BLaER1 (cell line): ENCODE measurements around the gene MMP26.
"Not testable (repeated sequence)": the region's sequence is repeated elsewhere in the genome, so short reads cannot be mapped to it uniquely, and the experiment has no call there.

Experiments used
- H3K27ac ChIP-seq: shearing (Covaris generic); formaldehyde crosslinking; 2 replicates; pipeline ENCODE4 v1.8.1; 2022
- H3K27me3 ChIP-seq: shearing (Covaris generic); formaldehyde crosslinking; 2 replicates; pipeline ENCODE4 v1.8.1; 2022
- H3K36me3 ChIP-seq: shearing (Covaris generic); formaldehyde crosslinking; 2 replicates; pipeline ENCODE4 v1.8.1; 2022
- H3K4me1 ChIP-seq: shearing (Covaris generic); formaldehyde crosslinking; 2 replicates; pipeline ENCODE4 v1.8.1; 2022
- H3K4me2 ChIP-seq: shearing (Covaris generic); formaldehyde crosslinking; 2 replicates; pipeline ENCODE4 v1.8.1; 2022
- H3K4me3 ChIP-seq: shearing (Covaris generic); formaldehyde crosslinking; 2 replicates; pipeline ENCODE4 v1.8.1; 2022
- H3K9ac ChIP-seq: shearing (Covaris generic); formaldehyde crosslinking; 2 replicates; pipeline ENCODE4 v1.8.1; 2022
- H3K9me3 ChIP-seq: shearing (Covaris generic); formaldehyde crosslinking; 2 replicates; pipeline ENCODE4 v1.8.1; 2022
- H4K20me1 ChIP-seq: shearing (Covaris generic); formaldehyde crosslinking; 2 replicates; pipeline ENCODE4 v1.8.1; 2022
- Cebpa-rat ChIP-seq: shearing (Covaris generic); IDR thresholded peaks from 2 replicates; pipeline ENCODE4 v1.8.1; 2022

Gene MMP26

GRCh38 chr11:4714300-4714699, 9.7 kb downstream of the MMP26 start:
- H3K27ac ChIP-seq, result no peak overlapping the region
- TF ChIP-seq Cebpa-rat, result no peak
- H4K20me1 ChIP-seq, result no peaks in the 10 kb centered on the region
- H3K4me2 ChIP-seq, result no peak overlapping the region
- no peak overlapping the region for H3K9ac ChIP-seq
- H3K36me3 ChIP-seq, result no peaks in the 10 kb centered on the region
- H3K4me3 ChIP-seq, result no peak overlapping the region
- H3K4me1 ChIP-seq, result peaks cover 8% of the 10 kb centered on the region
- H3K27me3 ChIP-seq, result no peaks in the 10 kb centered on the region
- no peaks in the 10 kb centered on the region for H3K9me3 ChIP-seq

- H3K4me3 ChIP-seq, H3K27me3 ChIP-seq, H3K9ac ChIP-seq, H4K20me1 ChIP-seq, H3K4me2 ChIP-seq, H3K36me3 ChIP-seq, H3K9me3 ChIP-seq, H3K27ac ChIP-seq, H3K4me1 ChIP-seq: not testable (repeated sequence)
These were observed 18.3 kb downstream of the MMP26 start for GRCh38 chr11:4722616-4723534.

- TF ChIP-seq Cebpa-rat, result no peak
- Histone ChIP-seq H3K27ac (no peak overlapping the region), H3K4me1 (no peaks in the 10 kb centered on the region), H3K9me3 (no peaks in the 10 kb centered on the region), H3K4me2 (no peak overlapping the region), H3K4me3 (no peak overlapping the region), H3K36me3 (no peaks in the 10 kb centered on the region), H3K9ac (no peak overlapping the region), H4K20me1 (no peaks in the 10 kb centered on the region), H3K27me3 (no peaks in the 10 kb centered on the region)
These were observed 22.6 kb downstream of the MMP26 start for GRCh38 chr11:4727171-4727570.

GRCh38 chr11:4740735-4741134, 36.2 kb downstream of the MMP26 start:
- Histone ChIP-seq H3K9ac (no peak overlapping the region), H3K9me3 (no peaks in the 10 kb centered on the region), H3K27ac (no peak overlapping the region), H3K4me3 (no peak overlapping the region), H3K36me3 (no peaks in the 10 kb centered on the region), H3K4me1 (no peaks in the 10 kb centered on the region), H3K27me3 (no peaks in the 10 kb centered on the region), H3K4me2 (no peak overlapping the region), H4K20me1 (no peaks in the 10 kb centered on the region)
- TF ChIP-seq Cebpa-rat, result no peak

- Histone ChIP-seq H4K20me1 (no peaks in the 10 kb centered on the region), H3K4me2 (no peak overlapping the region)
These were observed 43.9 kb downstream of the MMP26 start for GRCh38 chr11:4748438-4748837.

GRCh38 chr11:4751201-4751600, 46.6 kb downstream of the MMP26 start:
- Histone ChIP-seq H3K9ac (no peak overlapping the region), H3K27me3 (no peaks in the 10 kb centered on the region), H4K20me1 (no peaks in the 10 kb centered on the region), H3K4me2 (no peak overlapping the region), H3K36me3 (no peaks in the 10 kb centered on the region), H3K9me3 (no peaks in the 10 kb centered on the region), H3K27ac (no peak overlapping the region), H3K4me3 (no peak overlapping the region), H3K4me1 (no peaks in the 10 kb centered on the region)
- no peak for TF ChIP-seq Cebpa-rat

More at GRCh38 chr11:4748438-4748837, 43.9 kb downstream of the MMP26 start:
- Histone ChIP-seq H3K36me3 (no peaks in the 10 kb centered on the region), H3K9ac (no peak overlapping the region), H3K27me3 (no peaks in the 10 kb centered on the region), H3K4me3 (no peak overlapping the region), H3K4me1 (no peaks in the 10 kb centered on the region), H3K27ac (no peak overlapping the region), H3K9me3 (no peaks in the 10 kb centered on the region)
- no peak for TF ChIP-seq Cebpa-rat
